ENCODE data around the gene KATNB1. TPM values are rescaled to one million over a fixed set of nuclear protein-coding genes. Genes with fewer than 3 reads are reported as not detected.

The KATNB1 gene
- total and polyA plus RNA-seq, 4 donors: 14.9 to 39.3 (median 20.1) TPM

GRCh38 chr16:57736419-57737351 is 1.1 kb downstream of the KATNB1 start:
- ATAC-seq (ENCODE audit: insufficient read depth, low FRiP score) (no peak), DNase-seq (peak; percentile 70 to 77 (median 71))
- Histone ChIP-seq H3K36me3 (ENCODE audit: control insufficient read depth in 4 of 4, insufficient read depth in 4 of 4, low read length in 4 of 4) (peaks cover 0 to 8% (median 0%) of the 10 kb centered on the region in 4 donors), H3K27me3 (ENCODE audit: control insufficient read depth in 3 of 3, insufficient read depth in 3 of 3, low read length in 2 of 3) (no peaks in the 10 kb centered on the region), H3K9me3 (ENCODE audit: control insufficient read depth in 4 of 4, insufficient read depth in 3 of 4, low read length in 3 of 4) (no peaks in the 10 kb centered on the region), H3K27ac (ENCODE audit: low read depth in 1 of 2, low read length in 1 of 2) (peak overlapping the region in 1 of 2 donors; percentile 91), H3K4me1 (ENCODE audit: control insufficient read depth in 5 of 5, insufficient read depth in 5 of 5, low read length in 5 of 5) (peaks cover 0 to 20% (median 9%) of the 10 kb centered on the region in 5 donors), H3K9ac (ENCODE audit: insufficient read depth in 1 of 2, low read length in 2 of 2) (peak overlapping the region; percentile 66 to 71), H3K4me3 (peak overlapping the region; percentile 82)
- 12 to 14% methylated on average over 23 of the region's 23 CpGs for WGBS, 2 donors
- no peak for TF ChIP-seq CTCF (IDR thresholded peaks at IDR 0.05; ENCODE audit: control extremely low read depth, extremely low read depth)

DNA sequence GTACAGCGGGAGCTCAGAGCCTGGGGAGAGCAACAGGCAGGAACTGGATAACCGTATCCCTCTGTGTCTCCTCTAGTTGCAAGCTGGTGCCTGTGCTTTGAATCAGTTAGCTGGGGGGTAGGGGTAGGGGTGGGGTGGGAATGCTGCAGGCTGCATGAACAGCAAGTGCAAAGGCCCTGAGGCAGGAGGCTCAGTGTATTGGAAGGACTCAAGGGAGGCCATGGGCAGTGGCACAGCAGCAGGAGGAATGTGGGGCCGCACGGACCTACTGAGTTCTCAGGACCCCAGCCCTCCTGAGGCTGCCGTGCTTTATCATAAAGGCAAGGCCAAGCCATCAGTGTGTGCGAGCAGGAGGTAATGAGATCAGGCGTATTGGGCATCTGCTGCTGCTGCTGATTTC is 3.3 kb downstream of the KATNB1 start:
- no peak for TF ChIP-seq CTCF (IDR thresholded peaks at IDR 0.05; ENCODE audit: control extremely low read depth, extremely low read depth)
- no peaks in the 10 kb centered on the region for H3K27me3 ChIP-seq (ENCODE audit: control insufficient read depth in 3 of 3, insufficient read depth in 3 of 3, low read length in 2 of 3)
- H3K4me1 ChIP-seq (ENCODE audit: control insufficient read depth in 5 of 5, insufficient read depth in 5 of 5, low read length in 5 of 5): peaks cover 0 to 20% (median 9%) of the 10 kb centered on the region in 5 donors
- no peak overlapping the region for H3K4me3 ChIP-seq
- H3K36me3 ChIP-seq (ENCODE audit: control insufficient read depth in 4 of 4, insufficient read depth in 4 of 4, low read length in 4 of 4): peaks cover 0 to 15% (median 2%) of the 10 kb centered on the region in 4 donors
- no peak overlapping the region for H3K27ac ChIP-seq (ENCODE audit: low read depth in 1 of 2, low read length in 1 of 2)
- ATAC-seq (ENCODE audit: insufficient read depth, low FRiP score): no peak
- 96 to 98% methylated on average over 7 of the region's 7 CpGs for WGBS, 2 donors
- DNase-seq: no peak
- no peak overlapping the region for H3K9ac ChIP-seq (ENCODE audit: insufficient read depth in 1 of 2, low read length in 2 of 2)
- no peaks in the 10 kb centered on the region for H3K9me3 ChIP-seq (ENCODE audit: control insufficient read depth in 4 of 4, insufficient read depth in 3 of 4, low read length in 3 of 4)

GRCh38 chr16:57739756-57740422 is 4.3 kb downstream of the KATNB1 start:
- no peak for ATAC-seq (ENCODE audit: insufficient read depth, low FRiP score)

More at GRCh38 chr16:57739756-57740422, 4.3 kb downstream of the KATNB1 start:
- TF ChIP-seq CTCF (IDR thresholded peaks at IDR 0.05; ENCODE audit: control extremely low read depth, extremely low read depth): no peak
- Histone ChIP-seq H3K27ac (ENCODE audit: low read depth in 1 of 2, low read length in 1 of 2) (no peak overlapping the region), H3K4me1 (ENCODE audit: control insufficient read depth in 5 of 5, insufficient read depth in 5 of 5, low read length in 5 of 5) (peaks cover 0 to 14% (median 8%) of the 10 kb centered on the region in 5 donors), H3K9me3 (ENCODE audit: control insufficient read depth in 4 of 4, insufficient read depth in 3 of 4, low read length in 3 of 4) (no peaks in the 10 kb centered on the region), H3K9ac (ENCODE audit: insufficient read depth in 1 of 2, low read length in 2 of 2) (no peak overlapping the region), H3K4me3 (no peak overlapping the region), H3K27me3 (ENCODE audit: control insufficient read depth in 3 of 3, insufficient read depth in 3 of 3, low read length in 2 of 3) (no peaks in the 10 kb centered on the region), H3K36me3 (ENCODE audit: control insufficient read depth in 4 of 4, insufficient read depth in 4 of 4, low read length in 4 of 4) (peaks cover 0 to 19% (median 4%) of the 10 kb centered on the region in 4 donors)
- WGBS, 2 donors: 96 to 98% methylated on average over 18 of the region's 18 CpGs
- DNase-seq: no peak

All from lung (tissue), 12 donors.